ENCODE results near the gene TCF7L2.
A peak's percentile ranks its signal among the peaks of the same experiment; 100 is the strongest.
"Not testable (repeated sequence)": the region's sequence is repeated elsewhere in the genome, so short reads cannot be mapped to it uniquely, and the experiment has no call there.

TCF7L2 gene

DNA sequence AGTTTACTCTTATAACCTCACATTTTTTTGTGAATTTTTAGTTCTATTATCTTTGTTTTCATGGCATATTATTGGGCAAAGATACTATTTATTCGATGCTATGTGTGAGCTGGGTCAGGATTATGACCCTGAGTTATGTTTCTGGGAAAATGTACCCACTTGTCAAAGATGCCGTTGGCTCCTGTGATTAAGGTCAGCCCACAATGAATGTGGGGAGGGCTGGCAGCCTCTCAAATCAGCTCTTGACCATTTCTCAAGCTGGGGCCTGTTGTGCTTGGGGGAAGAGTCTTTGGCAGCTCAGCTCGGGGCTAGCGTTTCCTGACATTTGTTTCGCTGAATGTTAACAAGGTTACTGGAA is 97.5 kb downstream of the TCF7L2 start:
- DNase-seq (ENCODE audit: low spot score) = no peak

DNA sequence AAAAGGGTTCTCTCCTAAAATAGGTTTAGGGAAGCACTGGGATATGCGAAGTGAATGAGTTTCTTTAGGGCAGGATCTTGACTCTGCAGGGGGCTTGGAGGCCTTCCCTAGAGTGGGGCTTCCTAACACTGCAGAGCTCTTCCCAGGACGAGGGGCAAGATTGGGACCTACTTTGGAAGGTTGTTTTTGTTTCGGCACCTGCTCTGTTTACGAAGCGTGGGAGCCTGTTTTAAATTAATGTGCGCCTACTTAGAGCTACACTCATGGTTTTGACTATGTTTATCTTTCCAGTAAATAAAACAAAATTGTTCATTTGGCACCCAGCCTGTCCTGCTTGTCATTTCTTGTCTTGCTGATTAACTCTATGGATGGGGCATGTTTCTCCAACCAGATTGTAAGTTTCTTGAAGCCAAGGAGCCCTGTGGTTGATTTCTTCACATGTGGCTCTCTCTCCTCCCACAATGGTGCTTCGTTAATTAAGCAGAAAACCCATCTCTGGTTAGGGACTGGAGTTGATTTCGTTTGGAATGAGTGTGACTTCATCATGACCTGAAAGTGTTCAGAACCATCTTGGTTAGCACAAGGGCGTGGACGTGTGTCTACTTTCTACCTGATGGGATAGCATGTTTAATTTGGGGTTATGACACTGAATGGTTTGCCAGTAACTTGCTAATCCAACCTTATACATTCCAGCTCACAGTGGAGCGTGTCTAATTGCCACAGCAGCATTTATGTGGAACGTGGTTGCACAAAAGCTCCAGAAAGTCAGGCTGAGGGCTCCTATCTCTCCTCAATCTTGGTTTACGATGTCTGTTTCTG is 98.1 kb downstream of the TCF7L2 start:
- no peak for DNase-seq (ENCODE audit: low spot score)

DNA sequence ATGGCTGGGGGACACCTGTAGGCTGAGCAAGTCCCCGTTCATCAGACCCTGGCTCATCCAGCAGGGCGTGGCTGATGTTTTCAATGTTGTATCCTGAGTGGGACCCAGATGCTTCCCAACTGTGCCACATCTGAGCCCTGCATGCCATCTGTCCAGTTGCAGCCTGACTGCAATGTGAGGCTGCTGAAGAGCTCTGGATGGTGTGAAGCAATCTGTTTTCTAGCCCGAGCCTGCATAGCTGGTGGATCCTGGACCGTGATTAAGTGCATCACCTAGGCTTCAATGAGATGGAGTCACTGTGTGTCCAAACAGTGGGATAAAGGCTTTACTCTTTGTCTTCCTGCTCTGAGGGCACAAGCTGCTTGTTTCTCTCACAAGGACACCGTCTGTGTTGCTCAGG is 99.8 kb downstream of the TCF7L2 start:
- no peak for DNase-seq (ENCODE audit: low spot score)

DNA sequence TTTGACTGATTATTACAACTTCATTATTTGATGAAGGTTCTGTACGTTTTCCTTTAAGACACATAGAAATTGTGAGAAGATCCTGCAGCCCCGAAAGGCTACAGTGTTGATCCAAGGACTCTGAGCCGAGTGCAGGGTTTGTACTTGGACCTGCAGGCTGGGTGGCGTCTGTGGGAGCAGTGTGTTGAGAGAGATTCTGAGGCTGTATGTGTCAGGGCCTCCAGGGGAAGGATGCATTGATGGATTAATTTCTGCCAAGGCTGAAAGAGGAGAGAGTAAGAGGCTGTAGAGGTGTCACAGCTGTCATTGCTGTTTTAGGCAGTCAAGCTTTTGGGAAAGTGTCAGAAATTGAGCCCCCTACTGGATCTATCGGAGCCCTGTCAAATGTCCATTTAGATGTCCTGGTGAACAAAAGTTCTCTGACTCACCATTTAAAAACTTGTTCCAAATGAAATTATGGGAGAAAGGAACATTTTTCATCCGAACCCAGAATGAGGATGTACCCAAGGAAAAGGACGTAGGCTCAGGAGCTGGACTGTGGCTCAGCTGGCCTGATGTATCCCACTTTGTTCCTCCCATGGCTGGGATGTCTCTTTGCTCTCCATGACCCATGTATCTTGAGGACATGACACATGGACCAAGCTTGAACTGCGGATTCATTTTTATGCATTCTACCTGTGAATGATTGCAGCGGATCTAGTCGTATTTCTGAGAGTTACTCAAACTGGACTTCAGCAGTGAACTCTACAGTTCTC is 102.2 kb downstream of the TCF7L2 start:
- DNase-seq (ENCODE audit: low spot score) = no peak

DNA sequence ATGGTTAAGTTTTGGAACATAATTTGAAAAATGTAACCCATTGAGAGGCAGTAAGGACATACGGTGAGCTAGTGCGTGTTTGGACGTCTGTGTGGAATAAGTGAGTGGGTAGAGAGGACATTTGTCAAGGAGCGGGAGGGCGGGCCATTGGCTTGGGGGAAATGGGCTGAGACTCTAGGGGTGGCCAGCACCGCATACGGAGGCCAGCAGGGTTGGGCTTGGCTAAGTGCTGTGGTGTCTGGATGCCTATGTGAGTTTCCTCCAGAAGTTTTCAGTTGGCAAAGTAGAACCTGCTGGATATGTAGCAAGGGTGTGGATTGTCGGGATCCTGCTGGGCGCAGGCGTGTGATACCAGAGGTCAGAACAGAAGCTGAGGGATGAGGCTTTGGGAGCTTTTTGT is 103.0 kb downstream of the TCF7L2 start:
- DNase-seq (ENCODE audit: low spot score) = no peak

DNA sequence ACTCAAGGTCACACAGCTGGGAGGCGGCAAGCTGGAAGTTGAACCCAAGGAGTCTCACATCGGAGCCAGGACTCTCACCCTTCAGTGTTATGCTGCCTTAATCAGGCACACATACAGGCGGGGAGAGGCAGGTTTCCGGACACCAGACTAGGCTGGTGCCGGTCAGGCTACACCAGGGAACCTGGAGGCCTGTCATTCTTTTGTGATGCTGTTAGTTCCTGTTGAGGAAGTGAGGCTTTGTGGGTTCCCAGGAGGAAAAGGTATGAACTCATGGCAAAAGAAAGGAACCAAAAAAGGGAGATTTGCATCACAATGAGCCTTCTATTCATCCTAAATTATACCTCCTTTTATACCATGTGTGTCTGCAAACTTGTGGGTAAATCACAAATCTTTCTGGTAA is 103.8 kb downstream of the TCF7L2 start:
- DNase-seq (ENCODE audit: low spot score) = no peak

DNA sequence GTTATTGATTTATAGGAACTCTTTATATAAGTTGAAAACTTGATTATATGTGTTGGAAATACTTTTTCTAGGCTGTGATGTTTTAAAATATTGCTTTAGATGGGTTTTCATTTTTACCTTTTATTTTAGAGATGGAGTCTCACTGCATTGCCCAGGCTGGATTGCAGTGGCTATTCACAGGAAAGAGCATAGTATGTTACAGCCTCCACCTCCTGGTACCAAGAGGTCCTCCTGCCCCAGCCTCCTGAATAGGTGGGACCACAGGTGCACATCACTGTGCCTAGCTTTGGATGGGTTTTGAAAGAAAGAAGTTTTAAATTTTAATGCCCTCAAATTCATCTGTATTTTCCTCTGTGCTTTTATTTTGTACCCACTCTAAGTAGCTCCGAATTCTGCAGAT is 105.4 kb downstream of the TCF7L2 start:
- no peak for DNase-seq (ENCODE audit: low spot score)

DNA sequence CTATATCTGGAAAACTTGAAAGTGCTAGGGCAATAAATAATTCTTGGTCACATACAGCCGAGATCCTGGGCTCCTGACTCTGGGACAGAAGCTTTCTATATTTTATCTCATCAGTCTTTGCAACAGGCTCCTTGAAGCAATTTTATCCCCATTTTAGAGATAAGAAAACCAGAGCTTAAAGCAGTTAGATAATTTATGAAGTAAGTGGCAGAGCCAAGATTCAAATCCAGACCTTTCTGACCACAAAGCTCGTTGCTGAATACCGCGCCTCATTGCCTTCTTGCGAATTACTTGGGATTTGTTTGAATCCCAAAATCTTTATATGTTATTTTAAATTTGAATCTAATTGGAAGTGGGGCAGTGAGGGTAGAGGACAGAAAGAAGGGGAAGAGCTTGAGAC is 106.0 kb downstream of the TCF7L2 start:
- no peak for DNase-seq (ENCODE audit: low spot score)

DNA sequence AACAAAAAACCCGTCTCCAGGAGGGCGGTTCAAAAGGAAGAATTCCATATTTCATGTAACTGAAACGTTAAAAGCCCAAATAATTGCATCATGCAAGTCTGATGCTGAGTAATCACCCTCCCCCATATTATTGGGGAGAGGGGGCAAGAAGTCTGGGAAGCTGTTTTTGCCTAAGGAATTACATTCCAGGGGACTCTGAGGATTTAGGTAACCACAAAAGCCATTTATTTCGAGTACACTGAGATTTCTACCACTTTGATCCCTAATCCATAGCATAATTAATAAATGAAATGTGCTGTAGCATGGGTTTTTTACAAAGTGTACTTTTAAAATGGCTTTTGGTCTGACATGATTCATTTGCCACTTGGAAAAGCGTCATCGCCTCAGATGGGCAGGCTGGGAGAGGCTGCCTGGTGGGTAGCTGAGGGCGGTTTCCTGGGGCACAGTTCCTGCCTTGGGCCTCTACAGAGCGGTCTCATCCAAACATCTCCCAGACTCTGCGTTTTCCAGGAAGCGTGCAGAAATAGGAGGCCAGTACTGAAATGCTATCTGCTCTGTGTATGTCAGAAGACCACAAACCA is 106.5 kb downstream of the TCF7L2 start:
- DNase-seq (ENCODE audit: low spot score) = no peak

DNA sequence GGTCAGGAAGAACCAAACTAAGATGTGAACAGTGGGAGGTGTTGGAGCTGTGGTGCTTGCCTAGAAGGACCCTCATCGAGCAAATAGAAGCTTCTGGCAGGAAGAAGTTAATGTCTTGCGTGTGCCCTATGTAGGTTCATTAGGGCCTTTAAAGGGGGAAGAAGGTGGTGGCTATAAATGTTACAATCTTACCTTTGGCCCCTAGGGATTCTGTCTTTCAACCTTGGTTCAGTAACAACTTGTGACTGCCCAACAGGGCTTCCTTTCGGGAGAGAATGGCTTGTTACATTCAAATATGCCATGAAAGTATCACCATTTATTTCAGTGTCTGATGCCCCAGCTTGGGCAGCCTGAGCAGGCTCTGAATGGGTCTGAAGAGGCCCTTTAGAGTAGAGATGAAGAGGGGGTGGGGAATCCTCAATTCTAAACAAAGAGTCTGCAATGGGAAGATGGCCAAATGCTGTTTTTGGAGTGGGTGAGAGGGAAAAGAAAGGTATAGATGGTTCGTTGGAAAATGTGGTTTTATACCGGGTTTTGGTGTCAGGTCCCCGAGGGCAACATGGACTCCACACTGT is 108.0 kb downstream of the TCF7L2 start:
- no peak for DNase-seq (ENCODE audit: low spot score)

DNA sequence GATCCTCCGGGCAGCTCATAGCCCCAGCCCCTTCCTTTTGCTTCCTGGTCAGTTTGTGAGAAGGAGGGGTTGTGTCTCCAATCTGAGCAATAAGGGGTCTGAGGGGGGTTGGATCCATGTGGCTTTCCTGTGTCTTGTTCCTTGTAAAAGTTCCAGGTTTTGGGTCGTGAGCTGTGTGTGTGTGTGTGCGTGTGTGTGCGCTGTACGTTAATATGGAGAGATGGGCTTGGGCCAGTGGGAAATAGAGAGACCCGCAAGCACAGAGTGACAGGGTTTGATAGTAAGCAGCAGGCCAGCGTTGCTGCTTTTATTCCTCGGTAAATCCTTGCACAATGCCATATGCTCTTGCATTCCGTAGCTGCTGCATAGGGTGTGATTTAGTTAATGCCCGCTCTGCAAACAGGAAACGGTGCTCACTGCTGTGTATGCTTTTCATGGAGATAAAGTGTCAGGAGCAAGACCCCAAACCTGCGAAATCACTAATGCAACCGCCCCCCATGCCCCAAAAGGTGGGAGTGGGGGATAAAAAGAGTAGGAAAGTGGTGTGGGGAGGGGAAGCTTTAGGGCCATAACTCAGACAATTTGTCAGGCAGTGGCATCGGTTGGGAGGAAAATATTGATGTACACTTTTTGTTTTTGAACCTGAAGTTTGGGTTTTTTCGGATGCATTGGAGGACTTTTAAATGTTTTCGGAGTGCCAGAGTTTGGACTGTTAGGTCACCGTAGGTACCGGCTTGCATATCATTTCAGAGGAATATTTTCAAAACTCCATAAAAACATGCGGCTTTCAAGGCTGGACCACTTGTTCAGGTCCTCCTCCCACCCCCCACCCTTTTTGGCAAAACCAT is 108.7 kb downstream of the TCF7L2 start:
- peak; percentile 22 for DNase-seq (ENCODE audit: low spot score)

DNA sequence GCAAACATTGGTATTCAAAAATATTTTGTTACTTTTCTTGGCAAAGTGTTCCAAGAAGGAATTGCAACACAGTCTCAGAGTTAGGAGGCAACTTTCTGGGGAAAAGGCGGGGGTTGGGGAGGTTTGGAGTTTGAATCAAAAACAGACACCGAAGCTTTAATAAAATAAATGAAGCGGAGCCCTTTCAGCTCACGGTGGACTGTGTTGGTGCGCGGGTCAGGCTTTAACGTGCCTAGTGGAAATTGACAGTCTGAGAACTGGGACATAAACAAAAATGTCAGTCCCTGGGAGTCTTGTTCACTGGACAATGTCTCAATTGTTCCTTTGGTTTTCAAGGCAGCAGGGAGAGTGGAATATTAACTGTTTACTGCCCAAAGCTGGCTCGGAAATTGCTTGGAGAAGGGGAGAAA is 109.3 kb downstream of the TCF7L2 start:
- no peak for DNase-seq (ENCODE audit: low spot score)

DNA sequence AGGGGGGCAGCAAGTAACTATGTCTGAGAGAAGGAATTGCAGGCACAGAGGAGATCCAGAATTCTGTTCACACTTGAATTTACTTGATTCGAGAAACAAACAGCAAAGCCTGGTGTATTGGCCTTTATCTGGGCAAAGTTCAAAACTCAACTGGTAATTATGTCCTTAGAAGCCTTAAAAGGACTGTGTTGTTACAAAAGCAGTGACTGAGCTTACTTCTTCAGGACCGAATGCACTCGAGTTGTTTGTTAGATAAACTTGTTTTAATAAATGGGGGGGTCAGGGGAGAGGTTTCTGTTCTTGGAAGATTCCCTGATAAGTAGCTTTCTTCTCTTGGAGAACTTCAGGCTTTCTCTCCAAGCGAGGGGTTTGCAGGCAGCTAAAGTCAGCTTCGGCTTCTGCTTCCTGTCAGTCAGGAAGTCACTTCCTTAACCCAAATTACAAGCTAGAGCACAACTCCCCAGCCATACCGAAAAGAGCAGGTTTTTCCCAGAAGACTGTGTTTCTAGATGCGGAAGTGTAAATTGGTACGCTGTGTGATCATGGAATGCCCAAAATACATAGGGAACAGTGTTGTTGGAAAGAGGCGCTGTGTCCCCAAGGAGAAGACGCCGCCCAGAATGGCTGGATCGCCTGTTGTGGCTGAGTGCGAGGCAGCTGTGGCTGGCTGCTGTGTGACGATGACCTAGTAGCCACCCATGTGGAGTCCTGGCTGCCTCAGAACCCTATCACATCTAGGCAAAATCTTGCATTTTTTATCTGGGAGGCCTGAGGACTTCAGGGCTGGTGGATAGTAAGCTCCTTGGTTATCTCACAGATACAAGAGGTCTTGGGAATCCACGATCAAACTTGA is 110.4 kb downstream of the TCF7L2 start:
- DNase-seq (ENCODE audit: low spot score) = no peak

DNA sequence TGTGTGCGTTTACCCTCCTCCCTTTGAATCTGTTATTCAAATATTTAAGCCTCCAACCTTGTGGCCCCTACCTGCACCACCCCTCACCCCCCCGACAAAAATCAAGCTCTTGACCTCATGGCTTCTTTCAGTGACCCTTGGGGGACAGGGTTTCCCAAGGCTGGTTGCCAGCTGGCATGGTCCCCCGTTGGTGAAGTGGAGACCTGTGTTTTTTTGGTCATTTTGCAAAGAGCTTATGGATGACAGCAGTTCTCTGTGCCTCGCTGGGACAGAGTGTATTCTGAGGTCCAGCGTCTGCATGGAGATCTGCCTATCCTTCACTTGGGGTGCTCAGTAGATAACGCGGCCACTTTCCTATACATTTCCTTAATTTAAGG is 111.0 kb downstream of the TCF7L2 start:
- no peak for DNase-seq (ENCODE audit: low spot score)

DNA sequence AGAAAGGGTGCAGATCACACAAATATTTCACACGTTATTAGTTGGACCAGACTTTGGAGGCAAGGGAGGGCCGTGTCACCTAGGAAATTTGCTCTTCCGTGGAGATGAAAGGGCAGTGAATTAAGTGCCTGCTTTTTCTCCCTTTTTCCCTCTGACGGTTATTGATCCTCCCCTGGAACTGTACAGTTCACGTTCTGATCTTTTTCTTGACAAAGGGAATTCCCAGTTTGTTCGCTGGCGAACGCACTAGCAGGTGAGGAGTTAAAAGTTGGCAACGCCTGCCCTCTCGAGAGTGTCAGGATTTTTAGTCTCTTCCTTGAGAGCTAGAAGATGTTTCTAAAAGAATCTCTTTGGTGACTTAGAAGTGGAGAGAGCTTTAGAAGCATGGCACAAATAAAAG is 111.5 kb downstream of the TCF7L2 start:
- DNase-seq (ENCODE audit: low spot score) = no peak

DNA sequence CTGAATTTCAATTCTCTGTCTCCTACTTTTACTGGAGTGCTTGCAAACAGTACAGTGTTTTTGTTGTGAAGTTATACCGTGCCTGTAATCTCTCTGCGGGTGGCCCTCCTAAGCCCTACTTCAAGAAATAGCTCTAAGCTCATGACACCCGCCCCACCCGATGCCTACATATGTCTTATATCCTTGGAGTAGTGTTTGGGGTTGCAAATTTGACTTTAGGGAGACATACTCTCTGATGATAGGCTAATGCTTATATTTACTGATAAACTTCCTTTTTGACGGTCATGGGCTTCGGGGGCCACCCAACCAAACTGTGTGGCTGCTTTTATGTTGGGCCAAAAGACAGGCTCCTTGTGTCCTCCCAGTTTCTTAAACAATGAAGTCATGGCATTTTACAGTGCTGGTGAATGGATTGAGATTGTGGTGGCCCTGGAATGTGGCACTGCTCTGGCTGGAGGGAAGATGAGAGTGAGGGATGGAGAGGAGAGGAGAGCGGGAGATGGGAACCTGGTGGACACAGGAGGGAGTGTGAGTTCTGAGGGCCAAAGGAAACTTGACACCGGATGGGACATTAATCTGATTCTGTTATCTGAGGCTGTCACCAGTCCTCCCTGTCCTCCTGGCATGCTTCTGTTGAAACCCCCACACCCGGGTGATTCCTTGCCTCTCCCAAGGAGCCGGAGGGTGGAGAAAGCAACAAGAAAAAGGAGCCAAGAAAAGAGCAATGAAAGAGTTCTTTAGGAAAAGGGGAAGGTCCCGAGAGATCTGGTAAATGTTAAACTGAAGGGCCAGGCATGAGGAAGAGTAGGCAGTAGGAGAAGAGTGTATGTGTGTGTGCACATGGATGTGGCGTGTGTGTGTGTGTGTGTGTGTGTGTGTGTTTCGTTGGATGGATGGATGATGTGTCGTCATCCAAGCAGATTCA is 113.3 kb downstream of the TCF7L2 start:
- no peak for DNase-seq (ENCODE audit: low spot score)

DNA sequence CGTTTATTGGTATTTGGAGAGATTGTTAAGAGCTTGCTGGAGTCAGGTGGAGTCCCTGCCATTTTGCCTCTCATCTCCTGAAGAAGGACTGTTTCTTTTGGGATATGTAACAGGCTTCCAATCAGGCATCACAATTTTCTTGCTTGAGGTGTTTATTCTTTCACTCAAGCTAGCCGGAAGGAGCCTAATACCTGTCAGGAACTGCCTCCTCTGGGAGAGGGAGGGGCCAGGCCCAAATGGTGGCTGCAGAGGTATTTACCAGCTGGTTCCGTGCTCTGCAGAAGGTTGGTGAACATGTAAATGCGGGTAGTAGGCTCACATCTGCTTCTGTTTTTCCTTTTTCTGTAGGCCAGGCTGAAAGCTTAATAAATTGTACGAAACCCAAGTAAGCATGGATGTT is 114.0 kb downstream of the TCF7L2 start:
- no peak for DNase-seq (ENCODE audit: low spot score)

DNA sequence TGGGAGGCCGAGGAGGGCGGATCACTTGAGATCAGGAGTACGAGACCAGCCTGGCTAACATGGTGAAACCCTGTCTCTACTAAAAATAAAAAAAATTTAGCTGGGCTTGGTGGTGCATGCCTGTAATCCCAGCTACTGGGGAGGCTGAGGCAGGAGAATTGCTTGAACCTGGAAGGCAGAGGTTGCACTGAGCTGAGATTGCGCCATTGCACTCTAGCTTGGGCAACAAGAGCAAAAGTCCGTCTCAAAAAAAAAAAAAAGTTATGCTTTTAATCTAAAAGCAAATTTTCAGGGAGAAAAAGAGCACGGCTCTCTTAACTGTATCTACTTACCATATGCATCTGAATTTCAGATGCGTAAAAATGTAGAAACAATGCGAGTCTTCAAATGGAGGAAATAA is 116.1 kb downstream of the TCF7L2 start:
- not testable (repeated sequence) for DNase-seq (ENCODE audit: low spot score)

DNA sequence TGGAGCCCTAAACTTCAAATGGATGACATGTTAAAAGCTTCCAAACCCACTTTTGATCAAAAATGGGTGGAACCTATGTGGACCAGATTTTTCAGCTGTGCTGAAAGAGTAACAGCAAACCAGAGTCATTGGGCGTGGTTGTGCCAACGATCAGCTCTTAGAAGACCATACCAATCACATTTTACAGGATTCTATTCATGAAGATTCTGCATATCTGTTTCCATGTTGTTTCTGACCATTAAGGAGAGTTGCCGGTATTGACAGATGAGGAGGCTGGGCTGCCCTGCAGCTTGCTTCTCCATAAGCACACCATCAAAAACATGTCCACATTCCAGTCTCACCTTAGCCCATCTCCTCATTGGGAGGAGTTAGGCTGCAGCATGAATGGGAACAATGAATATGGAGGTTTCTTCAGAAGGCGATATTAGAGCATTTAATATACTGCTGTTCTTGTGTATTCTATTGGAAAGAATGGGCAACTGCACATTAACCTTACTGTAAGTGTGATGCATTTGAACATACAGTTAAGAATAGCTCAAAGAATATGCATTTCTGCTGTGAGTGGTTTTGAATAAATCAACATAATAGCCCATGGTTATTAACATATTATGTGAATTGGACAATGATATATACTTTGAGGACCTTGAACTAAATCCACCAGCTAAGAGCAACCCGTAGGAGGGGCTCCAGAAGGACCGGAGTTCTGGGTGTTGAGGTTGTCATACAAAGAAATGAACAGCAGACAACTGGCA is 116.7 kb downstream of the TCF7L2 start:
- DNase-seq (ENCODE audit: low spot score) = no peak
